ENCODE data around the gene ADAM33. TPM values are rescaled to one million over a fixed set of nuclear protein-coding genes. Genes with fewer than 3 reads are reported as not detected.

ADAM33 gene
- total RNA-seq, 6 experiments from 2014 or later = 0.24 to 0.51 (median 0.45) TPM

GRCh38 chr20:3646651-3647050 is 35.2 kb downstream of the ADAM33 start:
- intact Hi-C loops (cut with DNase I) = no loop called here

GRCh38 chr20:3646067-3646440 is 35.8 kb downstream of the ADAM33 start:
- Histone ChIP-seq H3K4me3 (no peak overlapping the region), H3K9me3 (no peaks in the 10 kb centered on the region), H3K36me3 (peaks cover 0 to 75% (median 32%) of the 10 kb centered on the region in 4 donors), H3K4me1 (no peaks in the 10 kb centered on the region), H3K27me3 (no peaks in the 10 kb centered on the region), H3K27ac (no peak overlapping the region)
- 79% methylated on average over 5 of the region's 5 CpGs for WGBS (ENCODE audit: insufficient coverage, low coverage, low lambda C conversion rate, missing lambda C conversion rate)
- ATAC-seq = no peak
- no peak for DNase-seq
- TF ChIP-seq CTCF (IDR thresholded peaks at IDR 0.05) (no peak), POLR2A (IDR thresholded peaks at IDR 0.05) (no peak)
- intact Hi-C loops (cut with DNase I) = no loop called here

More at GRCh38 chr20:3646651-3647050, 35.2 kb downstream of the ADAM33 start:
- no peaks in the 10 kb centered on the region for H3K4me1 ChIP-seq
- no peaks in the 10 kb centered on the region for H3K9me3 ChIP-seq
- H3K27me3 ChIP-seq = no peaks in the 10 kb centered on the region
- ATAC-seq (no peak), DNase-seq (no peak)
- TF ChIP-seq POLR2A (IDR thresholded peaks at IDR 0.05) (no peak), CTCF (IDR thresholded peaks at IDR 0.05) (no peak)
- H3K27ac ChIP-seq = no peak overlapping the region
- WGBS (ENCODE audit: insufficient coverage, low coverage, low lambda C conversion rate, missing lambda C conversion rate) = 95% methylated on average over 10 of the region's 13 CpGs
- H3K36me3 ChIP-seq = peaks cover 0 to 75% (median 32%) of the 10 kb centered on the region in 4 donors
- H3K4me3 ChIP-seq = no peak overlapping the region

- peak in 1 of 3 donors; percentile 33 for DNase-seq
- TF ChIP-seq POLR2A (IDR thresholded peaks at IDR 0.05) = no peak
- TF ChIP-seq CTCF (IDR thresholded peaks at IDR 0.05) = no peak
- no peaks in the 10 kb centered on the region for H3K27me3 ChIP-seq
- intact Hi-C loops (cut with DNase I) = no loop called here
- peaks cover 0 to 75% (median 31%) of the 10 kb centered on the region in 4 donors for H3K36me3 ChIP-seq
- H3K9me3 ChIP-seq = no peaks in the 10 kb centered on the region
- no peak for ATAC-seq
- no peak overlapping the region for H3K27ac ChIP-seq
- WGBS (ENCODE audit: insufficient coverage, low coverage, low lambda C conversion rate, missing lambda C conversion rate) = 89% methylated on average over 7 of the region's 20 CpGs
- H3K4me1 ChIP-seq = no peaks in the 10 kb centered on the region
- no peak overlapping the region for H3K4me3 ChIP-seq
These were observed 36.3 kb downstream of the ADAM33 start for GRCh38 chr20:3645309-3646066.

GRCh38 chr20:3640259-3640658 is 41.6 kb downstream of the ADAM33 start:
- intact Hi-C loops (cut with DNase I) = no loop called here
- Histone ChIP-seq H3K4me1 (no peaks in the 10 kb centered on the region), H3K9me3 (no peaks in the 10 kb centered on the region), H3K27me3 (no peaks in the 10 kb centered on the region), H3K36me3 (peaks cover 0 to 30% (median 16%) of the 10 kb centered on the region in 4 donors), H3K4me3 (no peak overlapping the region), H3K27ac (no peak overlapping the region)
- WGBS (ENCODE audit: insufficient coverage, low coverage, low lambda C conversion rate, missing lambda C conversion rate) = 100% methylated on average over 3 of the region's 3 CpGs
- TF ChIP-seq POLR2A (IDR thresholded peaks at IDR 0.05) = no peak
- TF ChIP-seq CTCF (IDR thresholded peaks at IDR 0.05) = no peak
- ATAC-seq (no peak), DNase-seq (no peak)

Measured in right lobe of liver (tissue), 6 donors.